ENCODE results near the gene AGAP1.

DNA sequence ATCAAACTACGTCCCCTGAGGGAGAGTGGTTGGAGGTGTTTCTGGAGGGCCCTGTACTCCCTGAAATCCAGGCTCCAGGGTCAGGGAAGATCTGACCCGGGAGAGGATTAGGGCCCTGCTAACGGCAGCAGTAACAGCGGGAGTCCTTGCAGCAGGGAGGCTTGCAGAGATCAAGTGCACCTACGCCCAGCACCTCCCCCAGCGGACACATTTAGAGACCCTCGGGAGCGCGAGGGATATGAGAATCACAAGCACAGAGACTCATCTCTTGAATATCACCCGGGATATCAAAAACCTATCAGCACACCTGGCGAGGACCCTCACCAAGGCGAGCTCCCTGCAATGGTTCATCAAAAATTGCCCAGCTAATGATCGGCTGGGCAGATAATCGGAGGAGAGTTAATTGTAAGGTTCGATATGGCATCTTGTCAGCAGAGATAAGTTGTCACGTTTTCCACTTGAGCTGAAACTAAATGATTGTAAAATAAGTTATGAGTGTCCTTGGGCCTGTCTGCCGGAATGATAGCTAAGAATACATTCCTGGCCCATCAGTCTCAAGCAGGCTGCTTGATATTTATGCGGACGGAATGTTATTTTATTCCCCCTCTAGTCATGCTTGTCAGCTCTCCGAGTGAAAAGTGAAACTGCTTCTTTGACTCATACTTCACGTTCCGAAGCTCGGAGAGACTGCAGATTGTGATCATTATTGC lies 464.5 kb downstream of the AGAP1 start:
- no peak for TF ChIP-seq TAF1 (IDR thresholded peaks at IDR 0.05; ENCODE audit: low read depth, low read length)
- no peak for TF ChIP-seq POLR2A (IDR thresholded peaks at IDR 0.05; ENCODE audit: low read depth, low read length)
